Stimulated activated CD8-positive, alpha-beta memory T cell treated with anti-CD3 and anti-CD28 coated beads, Interleukin-2, amount 100 ng/mL, for 48 hours (primary cell): ENCODE results near the gene DHX32.
"Not testable (repeated sequence)": the region's sequence is repeated elsewhere in the genome, so short reads cannot be mapped to it uniquely, and the experiment has no call there.

Experiments used
- DNase-seq, 2 donors: peaks; one replicate each; pipeline ENCODE4 v3.0.0-alpha.2; 2020; ENCODE audit warnings: low read depth in 2 of 2

The DHX32 gene, protein sequence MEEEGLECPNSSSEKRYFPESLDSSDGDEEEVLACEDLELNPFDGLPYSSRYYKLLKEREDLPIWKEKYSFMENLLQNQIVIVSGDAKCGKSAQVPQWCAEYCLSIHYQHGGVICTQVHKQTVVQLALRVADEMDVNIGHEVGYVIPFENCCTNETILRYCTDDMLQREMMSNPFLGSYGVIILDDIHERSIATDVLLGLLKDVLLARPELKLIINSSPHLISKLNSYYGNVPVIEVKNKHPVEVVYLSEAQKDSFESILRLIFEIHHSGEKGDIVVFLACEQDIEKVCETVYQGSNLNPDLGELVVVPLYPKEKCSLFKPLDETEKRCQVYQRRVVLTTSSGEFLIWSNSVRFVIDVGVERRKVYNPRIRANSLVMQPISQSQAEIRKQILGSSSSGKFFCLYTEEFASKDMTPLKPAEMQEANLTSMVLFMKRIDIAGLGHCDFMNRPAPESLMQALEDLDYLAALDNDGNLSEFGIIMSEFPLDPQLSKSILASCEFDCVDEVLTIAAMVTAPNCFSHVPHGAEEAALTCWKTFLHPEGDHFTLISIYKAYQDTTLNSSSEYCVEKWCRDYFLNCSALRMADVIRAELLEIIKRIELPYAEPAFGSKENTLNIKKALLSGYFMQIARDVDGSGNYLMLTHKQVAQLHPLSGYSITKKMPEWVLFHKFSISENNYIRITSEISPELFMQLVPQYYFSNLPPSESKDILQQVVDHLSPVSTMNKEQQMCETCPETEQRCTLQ

DNA sequence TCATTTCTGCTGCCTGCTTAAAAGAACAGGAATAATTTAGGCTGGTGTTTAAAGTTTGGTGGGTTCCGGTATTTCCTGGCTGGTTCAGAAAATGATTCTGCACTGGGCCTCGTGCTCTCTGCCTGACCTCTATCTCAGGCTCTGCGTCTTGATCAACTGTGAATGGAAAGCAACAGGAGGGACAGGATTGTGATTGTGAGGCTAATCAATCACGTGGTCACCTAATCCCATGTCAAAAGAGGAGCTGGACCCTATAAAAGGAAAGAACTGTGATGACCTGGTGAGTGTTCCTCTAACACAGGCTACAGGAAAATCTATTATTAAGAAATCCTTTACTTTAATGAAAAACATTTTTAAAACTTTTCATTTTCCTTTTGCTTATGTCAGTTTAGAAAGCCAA, at the start of gene DHX32:
TSS of gene DHX32 (minus strand) at position 101 of the 400 bp plus-strand sequence. CDS start 468 bp downstream, outside the sequence.
- DNase-seq = no peak

DNA sequence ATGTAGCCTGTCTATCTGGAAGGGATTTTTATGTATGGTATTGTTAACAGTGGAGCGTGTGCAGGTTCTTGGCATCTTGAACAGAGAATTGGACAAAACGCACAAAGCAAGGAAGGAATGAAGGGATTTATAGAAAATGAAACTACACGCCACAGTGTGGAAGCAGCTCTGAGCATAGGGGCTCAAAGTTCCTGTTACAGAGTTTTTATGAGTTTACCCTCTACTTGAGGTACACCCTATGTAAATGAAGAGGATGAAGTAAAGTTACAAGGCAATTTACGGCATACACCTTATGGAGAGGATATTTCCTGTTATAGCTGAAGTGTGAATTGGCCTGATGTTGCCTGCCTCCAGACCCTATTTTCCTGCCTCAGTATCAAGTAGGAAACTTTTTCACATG, 48.5 kb upstream of the DHX32 start:
- DNase-seq = no peak

DNA sequence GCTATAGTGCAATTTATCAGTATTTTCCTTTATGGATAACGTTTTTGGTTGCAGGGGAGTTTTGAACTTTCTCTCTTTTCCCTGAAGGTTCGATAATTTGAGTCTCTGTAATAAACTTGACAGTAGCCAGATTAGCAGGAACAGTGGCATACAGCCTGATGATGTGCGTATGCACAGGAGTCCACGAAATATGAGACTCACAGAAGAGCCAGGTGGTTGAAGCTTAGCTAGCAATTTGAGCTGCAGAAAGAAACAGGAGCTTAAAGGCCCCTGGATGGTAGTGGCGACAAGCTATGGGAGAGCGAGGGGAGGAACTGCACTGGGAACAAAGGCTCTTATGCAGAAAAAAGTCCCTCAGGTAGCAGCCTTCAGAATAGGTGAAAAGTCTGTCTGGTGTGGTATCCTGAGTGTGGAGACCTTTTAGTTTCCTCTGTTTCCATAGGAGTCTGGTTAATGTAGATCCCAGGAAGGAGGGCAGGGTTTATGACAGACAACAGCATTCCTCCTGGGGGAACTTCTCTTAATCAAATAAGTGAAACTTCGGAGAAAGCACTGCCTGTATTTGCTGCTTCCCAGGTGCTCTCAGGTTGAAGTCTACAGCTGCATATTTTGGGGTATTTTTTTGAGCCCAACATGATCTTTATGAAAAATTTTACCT, 48.0 kb upstream of the DHX32 start:
- DNase-seq = no peak

DNA sequence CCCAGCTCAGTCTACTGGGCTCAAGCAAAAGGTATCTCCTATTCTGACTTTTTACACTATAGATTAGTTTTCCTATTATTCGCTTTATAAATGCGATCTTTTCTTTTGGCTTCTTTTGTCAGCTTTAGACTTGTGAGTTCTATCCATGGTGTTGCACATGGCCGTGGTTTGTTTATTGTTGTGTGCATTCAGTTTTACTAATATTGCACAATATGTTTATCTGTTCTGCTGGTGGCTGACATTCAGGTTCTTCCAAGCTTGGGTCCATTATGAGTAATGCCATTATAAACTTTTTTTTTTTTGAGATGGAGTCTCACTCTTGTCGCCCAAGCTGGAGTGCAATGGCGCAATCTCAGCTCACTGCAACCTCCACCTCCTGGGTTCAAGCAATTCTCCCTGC, 46.2 kb upstream of the DHX32 start:
- DNase-seq = not testable (repeated sequence)

DNA sequence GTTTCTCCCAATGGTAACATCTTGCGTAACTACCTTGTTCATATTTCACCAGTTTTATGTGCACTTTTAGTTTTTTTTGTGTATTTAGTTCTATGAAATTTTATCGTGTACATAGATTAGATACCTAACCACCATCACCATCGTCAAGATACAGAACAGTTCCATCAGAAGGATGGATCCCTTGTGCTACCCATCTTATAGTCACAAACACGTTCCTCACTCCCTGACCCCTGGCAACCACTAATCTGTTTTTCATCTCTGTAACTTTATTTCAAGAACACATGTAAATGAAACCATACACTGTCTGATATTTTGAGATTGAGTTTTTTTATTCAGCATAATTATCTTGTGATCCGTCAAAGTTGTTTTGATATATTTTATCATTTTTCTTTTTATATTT, 45.2 kb upstream of the DHX32 start:
- DNase-seq = no peak

DNA sequence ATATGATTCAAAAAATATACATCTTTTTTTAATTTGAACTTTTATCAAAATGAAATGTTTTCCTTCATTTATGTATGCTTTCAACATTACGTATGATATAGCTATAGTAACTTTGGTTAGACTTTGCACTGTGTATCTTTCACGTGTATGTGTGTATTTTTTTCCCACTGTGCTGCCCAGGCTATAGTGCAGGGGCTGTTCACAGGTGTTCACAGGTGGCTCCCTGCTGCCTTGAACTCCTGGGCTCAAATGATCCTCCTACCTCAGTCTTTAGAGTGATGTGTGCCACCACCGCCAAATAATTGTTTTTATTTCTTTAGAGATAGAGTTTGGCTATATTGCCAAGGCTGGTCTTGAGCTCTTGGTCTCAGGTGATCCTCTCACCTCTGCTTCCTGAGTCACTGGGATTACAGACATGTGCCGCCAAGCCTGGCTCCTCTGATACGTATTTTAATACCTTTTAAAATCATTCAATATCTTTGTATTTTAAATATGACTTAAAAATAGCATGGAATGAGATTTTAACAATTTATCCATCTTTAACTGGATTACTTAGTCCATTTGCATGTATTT, 44.3 kb upstream of the DHX32 start:
- no peak for DNase-seq

DNA sequence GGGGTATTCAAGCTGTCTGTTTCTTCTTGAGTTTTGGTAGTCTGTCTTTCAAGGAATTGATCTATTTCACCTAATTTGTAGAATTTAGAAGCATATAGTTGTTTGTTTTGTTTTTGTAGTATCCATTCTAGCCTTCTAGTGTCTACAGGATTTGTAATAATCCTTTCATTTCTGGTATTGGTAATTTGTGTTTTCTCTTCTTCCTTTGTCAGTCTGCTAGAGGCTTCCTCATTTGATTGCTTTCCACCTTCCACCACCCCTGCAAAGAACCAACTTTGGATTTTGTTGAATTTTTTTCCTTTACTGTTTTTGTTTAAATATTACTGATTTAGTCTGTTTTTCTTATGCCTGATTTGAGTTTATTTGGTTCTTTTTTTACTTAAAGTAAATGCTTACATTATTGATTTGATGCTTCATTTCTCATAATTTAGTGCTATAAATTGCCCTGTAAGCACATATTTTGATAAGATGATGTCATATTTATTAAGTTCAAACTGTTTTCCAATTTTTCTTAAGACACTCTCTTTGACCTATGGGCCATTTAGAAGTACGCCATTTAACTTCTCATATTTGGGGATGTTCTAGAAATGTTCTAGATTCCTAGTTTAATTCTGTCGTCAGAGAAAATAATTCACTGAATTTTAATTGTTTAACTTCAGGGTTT, 40.7 kb upstream of the DHX32 start:
- not testable (repeated sequence) for DNase-seq

DNA sequence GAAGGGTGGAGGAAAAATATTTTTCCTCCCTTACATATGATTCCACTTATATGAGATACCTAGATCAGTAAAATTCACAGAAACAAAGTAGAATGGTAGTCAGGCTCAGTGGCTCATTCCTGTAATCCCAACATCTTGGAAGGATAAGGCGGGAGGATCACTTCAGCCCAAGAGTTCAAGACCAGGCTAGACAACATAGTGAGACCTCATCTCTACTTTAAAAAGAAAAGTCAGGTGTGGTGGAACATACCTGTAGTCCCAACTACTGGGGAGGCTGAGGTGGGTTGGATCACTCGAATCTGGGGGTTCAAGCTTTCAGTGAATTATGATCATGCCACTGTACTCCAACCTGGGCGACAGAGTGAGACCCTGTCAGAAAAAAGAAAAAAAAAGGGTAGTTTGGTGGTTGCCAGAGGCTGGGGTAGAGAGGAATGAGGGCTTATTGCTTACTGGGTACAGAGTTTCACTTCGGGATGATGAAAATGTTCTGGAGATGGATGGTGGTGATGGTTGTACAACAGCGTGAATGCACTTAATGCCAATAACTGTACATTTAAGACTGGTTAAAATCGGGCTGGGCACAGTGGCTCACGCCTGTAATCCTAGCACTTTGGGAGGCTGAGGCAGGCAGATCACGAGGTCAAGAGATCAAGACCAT, 36.7 kb upstream of the DHX32 start:
- not testable (repeated sequence) for DNase-seq

DNA sequence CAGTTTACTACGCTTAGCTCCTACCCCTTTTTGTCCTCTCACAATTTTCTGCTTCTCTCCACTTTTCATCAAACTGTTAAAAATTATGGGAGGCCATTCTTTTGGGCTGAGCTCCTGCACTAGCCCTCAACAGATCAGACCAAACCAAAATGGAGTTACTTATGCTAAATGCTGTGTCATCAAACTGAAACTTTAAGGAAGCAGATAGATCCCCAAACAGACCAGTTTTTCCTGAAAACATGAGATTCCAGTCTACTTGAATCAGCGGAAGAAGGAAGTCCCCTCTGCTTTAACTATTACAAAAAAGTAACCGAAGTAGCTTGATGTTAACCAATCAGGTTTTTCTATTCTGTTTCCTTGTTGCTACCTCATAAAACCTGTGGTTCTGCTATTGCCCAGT, 35.9 kb upstream of the DHX32 start:
- DNase-seq = no peak

DNA sequence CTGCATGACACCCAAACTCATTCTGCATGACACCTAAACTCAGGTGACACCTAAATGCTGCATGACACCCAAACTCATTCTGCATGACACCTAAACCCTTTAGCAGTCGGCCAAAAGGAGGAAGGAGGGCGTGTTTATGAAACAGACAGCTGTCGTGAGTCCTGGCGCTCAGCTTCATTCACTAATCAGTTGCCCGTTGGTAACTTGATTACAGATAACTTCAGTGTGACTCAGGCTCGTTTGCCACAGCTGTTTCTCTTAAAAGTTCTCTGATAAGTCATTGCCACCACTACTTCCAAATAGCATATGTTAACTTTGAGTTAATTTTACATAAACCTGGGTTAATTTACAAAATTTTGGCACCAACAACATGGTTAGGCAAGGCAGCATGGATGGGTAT, 32.2 kb upstream of the DHX32 start:
- DNase-seq = not testable (repeated sequence)

DNA sequence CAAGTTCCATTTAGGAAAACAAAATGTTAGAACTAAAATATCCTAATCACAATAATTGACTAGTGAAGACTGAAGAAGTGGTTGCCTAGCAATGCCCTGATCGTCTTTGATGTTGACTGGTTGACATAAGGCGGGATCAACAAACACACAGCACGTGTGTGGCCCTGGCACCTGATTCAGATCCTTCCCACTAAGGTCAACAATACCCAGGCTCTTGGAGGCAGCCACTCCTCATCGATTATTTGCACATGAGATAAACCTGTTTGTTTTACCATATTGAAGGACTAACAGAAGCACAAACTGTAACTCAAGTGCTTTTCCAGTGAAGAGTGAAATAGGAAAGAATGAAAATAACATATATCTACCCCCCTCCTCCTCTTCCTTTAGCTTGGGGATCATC, 30.9 kb upstream of the DHX32 start:
- no peak for DNase-seq

DNA sequence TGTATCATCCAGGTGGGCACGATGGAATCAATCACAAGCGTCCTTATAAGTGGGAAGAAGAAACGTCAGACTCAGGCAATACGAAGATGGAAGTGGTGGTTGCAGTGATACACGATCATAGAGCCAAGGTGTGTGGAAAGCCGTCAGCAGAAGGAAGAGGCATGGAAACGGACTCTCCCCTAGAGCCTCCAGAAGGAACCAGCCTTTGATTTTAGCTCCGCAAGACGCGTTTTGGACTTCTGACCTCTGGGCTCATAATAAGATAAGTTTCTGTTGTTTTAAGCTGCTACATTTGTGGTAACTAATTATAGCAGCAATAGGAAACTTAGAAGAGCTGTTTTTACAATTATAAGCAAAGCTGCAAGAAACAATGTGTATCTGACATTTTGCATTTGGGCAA, 30.1 kb upstream of the DHX32 start:
- DNase-seq = no peak

DNA sequence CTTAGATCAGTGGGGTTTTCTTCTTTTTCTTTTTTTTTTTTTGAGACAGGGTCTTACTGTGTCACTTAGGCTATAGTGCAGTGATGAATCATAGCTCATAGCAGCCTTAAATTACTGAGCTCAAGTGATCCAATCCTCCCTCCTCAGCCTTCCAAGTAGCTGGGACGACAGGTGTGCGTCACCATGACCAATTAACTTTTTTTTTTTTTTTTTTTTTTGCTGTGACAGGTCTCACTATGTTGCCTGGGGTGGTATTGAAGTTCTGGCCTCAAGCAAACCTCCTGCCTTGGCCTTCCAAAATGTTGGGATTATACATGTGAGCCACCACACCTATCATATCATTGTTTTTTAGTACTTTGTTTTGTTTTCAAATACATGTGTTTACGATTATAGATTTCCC, 28.4 kb upstream of the DHX32 start:
- DNase-seq = not testable (repeated sequence)

DNA sequence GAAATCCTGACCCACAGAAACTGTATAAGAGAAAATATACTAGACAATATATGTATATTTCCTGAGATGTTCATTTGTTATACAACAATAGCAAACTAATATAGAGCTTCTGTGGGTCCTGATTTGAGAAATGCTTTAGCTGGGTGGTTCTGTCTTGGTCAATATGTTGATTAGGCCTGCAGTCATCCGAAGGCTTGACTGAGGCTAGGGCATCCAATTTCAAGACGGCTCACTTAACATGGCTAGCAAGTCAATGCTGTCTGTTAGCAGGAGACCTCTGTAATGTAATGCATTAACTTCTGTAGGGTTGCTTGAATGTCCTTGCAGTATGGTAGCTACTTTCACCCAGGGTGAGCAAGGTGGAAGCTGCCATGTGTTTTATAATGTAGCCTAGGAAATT, 27.7 kb upstream of the DHX32 start:
- DNase-seq = not testable (repeated sequence)

DNA sequence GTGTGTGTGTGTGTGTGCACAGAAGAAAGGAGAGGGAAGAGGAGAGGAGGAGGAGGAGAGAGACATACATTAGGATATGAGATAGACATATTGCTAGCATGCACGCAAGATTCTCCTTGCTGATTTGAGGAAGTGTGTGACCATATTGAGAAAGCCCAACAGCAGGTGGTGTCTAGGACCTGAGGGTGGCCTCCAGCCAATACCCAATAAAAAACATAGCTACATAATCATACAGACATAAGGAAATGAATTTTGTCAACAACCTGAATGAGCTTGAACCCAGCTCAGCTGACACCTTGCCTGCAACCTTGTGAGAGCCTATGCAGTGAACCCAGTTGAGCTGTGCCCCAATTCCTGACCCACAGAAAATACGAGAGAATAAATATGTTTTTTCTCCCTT, 26.5 kb upstream of the DHX32 start:
- DNase-seq = not testable (repeated sequence)

DNA sequence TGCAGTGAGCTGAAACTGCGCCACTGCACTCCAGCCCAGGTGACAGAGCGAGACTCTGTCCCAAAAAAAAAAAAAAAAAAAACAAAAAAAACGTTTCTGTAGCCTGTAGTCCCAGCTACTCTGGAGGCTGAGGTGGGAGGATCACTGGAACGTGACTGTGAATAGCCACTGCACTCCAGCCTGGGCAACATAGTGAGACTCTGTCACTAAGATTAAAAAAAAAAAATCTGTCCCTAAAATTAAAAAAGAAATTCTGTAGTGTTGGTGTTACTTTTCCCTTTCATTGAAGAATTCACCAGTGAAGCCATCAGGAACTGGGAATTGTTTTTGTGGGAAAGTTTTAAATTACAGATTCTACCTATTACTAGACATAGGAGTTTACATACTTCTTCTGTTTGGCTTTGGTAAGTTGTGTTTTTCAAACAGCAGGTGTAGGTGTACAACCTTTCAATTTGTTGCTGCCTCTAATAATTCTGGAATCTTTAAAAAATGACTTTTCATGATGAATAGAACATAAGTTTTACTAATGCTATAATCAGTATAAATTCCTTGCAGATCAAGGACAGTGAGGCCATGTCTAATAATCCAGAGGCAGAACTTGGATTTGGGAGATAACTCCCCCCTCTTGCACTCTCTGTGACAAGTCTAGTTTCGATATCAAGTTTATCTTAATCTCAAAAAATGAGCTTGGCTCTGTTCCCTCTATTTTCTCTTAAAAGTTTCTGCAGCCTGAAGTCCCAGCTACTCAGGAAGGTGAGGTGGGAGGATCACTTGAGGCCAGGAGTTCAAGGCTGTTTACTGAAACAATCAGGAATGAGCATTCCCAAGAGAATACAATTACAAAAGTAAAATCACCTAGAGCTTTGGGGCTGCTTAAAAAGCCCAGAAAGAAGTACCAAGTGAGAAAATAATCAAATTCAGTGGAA, 24.2 kb upstream of the DHX32 start:
- not testable (repeated sequence) for DNase-seq

DNA sequence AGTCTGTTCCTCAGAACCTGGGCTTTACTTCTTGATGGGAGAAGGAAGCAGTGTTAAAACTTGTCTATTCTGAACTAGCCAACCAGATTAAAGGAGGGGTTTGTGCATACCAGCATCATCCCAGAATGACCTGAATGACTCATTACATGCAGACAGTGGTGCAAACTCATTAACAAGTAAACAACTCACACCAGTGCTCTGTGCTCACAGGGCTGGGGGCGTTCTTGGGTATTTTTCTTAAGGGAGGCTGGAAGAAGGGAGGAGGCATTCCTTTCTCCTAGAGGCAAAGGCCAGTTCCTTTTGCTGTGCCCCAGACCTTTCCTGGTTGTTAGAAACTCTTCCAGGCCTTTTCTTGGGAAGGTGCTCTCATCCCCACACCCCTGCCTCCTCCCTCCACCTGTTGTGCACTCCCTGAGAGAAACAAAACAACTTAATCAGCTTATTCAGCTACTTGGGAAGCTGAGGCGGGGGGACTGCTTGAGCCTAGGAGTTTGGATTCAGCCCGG, 22.1 kb upstream of the DHX32 start:
- DNase-seq = not testable (repeated sequence)

DNA sequence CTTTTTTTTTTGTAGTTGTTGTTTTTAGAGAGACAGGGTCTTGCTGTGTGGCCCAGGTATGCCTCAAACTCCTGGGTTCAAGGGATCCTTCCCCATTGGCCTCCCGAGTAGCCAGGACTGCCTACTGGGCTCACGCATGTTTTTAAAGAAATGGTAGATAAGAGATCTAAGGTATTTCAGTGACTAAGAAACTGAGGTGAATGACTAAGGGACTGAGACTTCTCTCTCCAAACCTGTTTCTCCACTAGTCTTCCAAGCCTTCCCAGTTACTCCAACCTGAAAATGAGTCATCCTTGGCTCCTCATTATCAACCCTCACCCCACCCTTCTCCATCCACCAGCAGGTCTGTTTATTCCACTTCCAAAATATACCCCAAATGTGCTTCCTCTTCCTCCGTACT, 19.9 kb upstream of the DHX32 start:
- not testable (repeated sequence) for DNase-seq

DNA sequence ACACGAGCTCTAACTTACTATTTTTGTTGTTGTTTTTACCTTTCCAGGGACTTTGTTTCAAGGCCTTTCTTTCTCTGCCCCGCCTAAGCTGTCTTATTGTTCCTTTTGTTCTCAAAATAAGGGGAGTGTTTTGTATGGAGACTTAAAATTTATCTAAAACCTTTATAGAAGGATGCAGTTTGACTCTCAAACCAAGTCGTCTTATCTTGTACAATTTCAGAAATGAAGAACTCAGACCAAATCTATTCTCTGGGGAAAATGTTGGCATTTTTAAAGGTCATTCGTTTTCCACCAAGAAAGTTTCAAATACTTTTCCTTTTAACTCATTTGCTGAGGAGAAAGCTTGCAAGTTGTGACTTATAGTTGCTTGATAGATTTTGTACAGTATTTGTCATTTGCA, 16.2 kb upstream of the DHX32 start:
- DNase-seq = not testable (repeated sequence)
